NCI-H345 treated with DMSO at 0.1 percent for 48 hours (cell line): ENCODE measurements around the gene ALDH1A1.

Experiments
- DNase-seq: peaks from one replicate; lab custom pipeline; 2025; ENCODE audit not compliant: unreplicated experiment; lab: John Stamatoyannopoulos, UW

The ALDH1A1 gene

GRCh38 chr9:72980183-72980582 is 27.3 kb upstream of the ALDH1A1 start:
- DNase-seq = no peak

DNA sequence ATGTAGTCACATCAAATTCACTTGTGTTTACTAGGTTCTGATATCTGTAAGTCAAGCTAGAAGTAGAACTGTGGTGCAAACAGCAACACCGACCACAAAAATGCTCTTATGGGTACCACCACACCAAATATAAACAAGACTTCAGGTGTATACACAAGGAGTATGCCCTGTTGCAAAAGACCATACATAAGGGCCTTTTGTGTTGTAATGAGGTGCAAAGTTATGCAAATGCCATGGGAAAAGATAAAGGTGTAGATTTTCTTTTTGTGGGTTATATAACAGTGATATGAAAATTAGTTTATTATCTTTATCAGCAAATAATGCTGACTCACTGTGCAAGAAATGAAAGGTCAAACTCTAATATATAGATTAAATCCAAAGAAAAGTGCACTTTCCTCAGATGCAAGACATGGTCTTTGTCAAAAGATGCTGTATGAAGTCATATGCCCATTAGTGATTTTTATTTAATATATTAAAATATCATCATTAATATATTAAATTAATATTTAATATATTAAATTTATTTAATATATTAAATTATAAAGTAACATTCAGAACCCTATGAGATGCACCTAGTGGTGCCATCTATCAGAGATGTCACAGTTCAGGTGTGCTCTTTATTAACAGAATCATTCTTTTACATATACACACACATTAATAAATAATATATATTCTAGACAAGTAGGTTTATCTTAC is 26.7 kb upstream of the ALDH1A1 start:
- no peak for DNase-seq

- DNase-seq = no peak
Measured at GRCh38 chr9:72978744-72979143, 25.9 kb upstream of the ALDH1A1 start.

DNA sequence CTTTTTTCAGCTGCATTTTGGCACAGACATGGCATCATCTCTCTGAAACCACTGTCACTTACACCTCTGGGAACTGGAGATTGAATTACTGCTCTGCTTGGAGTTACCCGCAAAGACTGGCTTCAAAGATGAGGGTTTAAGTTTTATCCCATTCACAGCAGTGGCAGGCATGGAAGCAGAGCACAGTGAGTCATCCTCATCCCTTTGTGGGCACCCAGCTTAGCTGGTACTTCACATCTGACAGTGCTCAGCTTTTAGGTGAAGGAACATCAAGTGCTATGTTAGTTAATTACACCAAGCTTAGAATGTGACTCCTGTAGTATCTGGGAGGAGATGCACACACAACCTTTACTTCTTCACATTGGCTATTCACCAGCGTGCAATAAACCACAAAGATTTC is 24.8 kb upstream of the ALDH1A1 start:
- DNase-seq = no peak

DNA sequence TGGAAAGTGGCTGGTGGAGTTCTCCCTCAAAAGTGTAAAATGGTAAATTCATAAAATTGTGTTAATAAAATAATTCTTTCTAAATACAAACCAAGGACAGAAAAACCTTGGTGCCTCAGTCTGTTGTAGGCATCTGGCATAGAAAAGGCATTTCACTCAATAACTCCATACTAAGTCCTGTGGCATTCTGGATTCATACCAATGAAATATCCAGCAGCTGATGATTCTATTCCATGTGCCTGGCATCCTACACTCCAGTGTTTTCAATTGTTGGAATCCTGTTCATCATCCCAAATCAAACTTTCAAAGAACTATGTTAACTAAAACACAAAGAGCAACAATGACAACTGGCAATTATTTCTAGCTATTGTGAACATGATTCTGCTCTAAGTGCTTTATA is 21.6 kb upstream of the ALDH1A1 start:
- DNase-seq = no peak

- DNase-seq = no peak
Measured at GRCh38 chr9:72972636-72973035, 19.8 kb upstream of the ALDH1A1 start.

DNA sequence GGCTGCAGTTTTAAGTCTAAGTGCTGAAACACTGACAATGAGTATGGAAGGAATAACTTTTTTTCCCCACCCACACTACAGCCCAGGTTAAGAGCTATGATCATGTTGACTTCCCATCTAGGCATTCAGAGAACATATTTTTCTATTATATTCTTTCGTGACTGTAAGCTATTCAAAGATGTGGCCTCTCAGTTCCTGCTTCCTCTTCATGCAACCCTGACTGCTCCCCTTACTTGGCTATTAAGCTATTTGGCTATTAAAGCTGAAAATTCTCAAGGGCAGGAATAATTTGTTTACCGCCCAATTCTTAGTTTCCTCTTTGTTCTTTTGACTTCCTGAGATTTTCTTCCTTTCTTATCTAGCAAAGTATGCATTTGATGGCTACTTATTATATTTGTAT is 18.6 kb upstream of the ALDH1A1 start:
- no peak for DNase-seq

GRCh38 chr9:72960446-72960845 is 7.6 kb upstream of the ALDH1A1 start:
- no peak for DNase-seq

- no peak for DNase-seq
Measured at GRCh38 chr9:72958485-72959281, 5.8 kb upstream of the ALDH1A1 start.

GRCh38 chr9:72955571-72955970 is 2.7 kb upstream of the ALDH1A1 start:
- DNase-seq = no peak

DNA sequence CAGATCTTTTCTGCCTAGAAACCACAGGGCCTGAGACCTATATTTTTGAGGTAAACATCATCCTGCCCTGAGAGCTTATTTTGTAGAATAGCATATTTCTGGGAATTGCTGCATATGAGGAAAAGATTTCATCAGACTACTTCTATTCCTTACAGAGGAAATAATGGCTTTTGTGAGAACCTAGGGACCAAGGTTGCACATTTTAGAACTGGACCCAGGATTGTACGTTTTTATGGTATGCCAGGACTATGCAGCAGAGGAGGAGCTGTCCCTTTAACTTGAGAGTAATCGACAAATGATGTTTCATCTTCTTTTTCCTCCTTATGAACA is 2.2 kb upstream of the ALDH1A1 start:
- no peak for DNase-seq

GRCh38 chr9:72954431-72955125 is 1.7 kb upstream of the ALDH1A1 start:
- no peak for DNase-seq

DNA sequence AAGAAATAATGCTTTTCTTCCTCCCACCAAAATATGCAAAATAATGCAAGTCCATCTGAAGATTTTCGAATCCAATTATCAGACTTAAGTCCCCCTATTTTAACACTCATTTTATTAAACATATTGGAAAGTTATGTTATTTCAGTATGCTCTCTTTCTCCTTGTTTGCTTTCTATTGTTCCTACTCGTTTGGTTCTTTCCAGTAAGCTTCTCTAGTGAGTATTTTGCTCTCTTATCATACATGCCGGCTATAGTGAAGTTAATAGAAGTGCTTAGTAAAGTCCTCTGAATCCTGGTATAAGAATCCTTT is 517 bp downstream of the ALDH1A1 start:
- DNase-seq = no peak

DNA sequence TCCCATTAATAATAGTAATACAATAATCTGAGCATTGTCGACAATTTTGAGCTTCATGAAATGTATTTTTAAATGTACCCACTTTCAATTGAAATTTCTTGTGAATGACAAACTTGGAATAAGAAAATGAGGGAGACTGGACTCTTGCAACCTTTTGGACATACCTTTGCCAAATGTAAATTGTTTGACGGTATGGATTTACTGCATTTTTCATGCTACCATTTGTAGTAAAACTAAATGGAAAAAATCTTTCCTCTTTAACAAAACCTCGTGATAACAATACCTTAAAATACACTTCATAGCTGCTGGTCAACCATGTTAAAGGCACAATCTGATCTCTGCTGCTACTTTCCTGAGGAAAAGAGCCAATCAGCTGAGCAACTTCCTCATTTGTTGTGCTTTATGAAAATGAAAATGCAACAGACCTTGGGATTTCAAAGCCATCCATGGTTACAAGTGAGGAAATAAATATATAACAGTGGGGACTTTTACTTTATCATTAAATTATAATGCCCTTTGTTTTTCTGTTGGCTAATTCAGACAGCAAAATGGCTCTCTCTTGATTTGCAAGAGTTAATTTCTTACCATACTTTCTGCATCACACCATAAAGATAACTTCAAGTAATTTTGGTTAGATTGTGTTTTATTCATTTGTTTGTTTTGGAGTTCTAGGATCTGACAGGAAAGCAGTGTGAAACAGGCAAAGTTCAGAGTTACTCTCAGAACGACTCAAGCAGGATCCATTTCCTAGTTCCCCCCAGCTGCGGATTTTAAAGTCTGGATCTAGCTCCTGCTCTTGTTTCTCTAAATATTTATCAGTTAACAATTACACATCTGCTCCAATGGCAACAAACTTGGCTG is 1.1 kb downstream of the ALDH1A1 start:
- DNase-seq = no peak

DNA sequence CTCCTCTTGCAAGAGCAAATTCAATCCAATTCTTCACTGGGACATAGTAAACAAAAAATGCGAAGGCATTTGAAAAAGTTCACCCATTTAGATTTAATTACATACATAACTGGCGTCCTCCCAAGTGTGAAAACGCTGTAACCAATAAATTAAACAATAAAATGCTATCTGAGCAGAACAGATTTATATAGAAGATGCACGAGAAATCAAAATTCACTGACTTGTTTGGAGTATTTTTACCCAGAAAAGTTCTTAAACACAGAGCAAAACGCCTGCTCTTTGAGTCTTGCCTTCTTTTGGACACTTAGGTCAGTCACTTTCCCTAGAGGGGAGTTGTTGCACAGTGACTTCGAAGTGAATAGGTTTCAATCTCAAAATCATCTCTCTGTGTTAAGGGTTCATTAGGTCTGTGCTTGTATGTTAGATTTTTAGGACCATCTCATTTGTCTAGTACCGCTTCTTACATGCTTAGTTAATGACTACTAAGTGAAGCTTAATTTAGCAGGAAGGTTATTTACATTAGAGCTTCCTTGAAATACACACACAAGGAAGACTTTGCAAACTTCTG is 1.9 kb downstream of the ALDH1A1 start:
- no peak for DNase-seq

GRCh38 chr9:72949918-72950325 is 2.9 kb downstream of the ALDH1A1 start:
- DNase-seq = no peak

- no peak for DNase-seq
Measured at GRCh38 chr9:72949244-72949582, 3.6 kb downstream of the ALDH1A1 start.

GRCh38 chr9:72948575-72949243 is 4.1 kb downstream of the ALDH1A1 start:
- no peak for DNase-seq

GRCh38 chr9:72947984-72948465 is 4.8 kb downstream of the ALDH1A1 start:
- DNase-seq = no peak

DNA sequence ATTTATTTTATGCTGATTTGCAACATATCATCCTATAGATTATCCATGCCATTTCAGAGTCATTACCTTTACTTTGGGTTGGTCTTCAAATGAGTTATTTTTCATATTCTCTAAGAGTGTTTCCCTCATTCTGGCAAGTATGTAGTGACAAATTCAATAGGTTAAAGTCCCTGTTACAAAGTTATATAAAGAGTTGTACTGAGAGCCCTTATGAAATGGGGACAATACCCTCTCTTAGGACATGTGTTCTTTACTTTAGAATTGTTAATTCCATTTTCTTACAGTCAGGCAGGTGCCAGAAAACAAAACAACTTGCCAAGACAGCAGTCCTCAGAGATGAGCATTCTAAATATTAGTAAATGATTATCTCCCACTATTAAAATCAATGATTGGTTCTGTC is 6.0 kb downstream of the ALDH1A1 start:
- no peak for DNase-seq

- no peak for DNase-seq
Measured at GRCh38 chr9:72946318-72946717, 6.5 kb downstream of the ALDH1A1 start.
